Tibial nerve (tissue), 4 donors: ENCODE results near the gene SINHCAF. TPM values are rescaled to one million over a fixed set of nuclear protein-coding genes. Genes with fewer than 3 reads are reported as not detected.

Experiments
- DNase-seq, 2 donors: peaks; one replicate each; pipeline ENCODE4 v3.0.0-alpha.2; 2019; ENCODE audit warnings: low spot score in 2 of 2
- H3K27ac ChIP-seq, 4 donors: fragments of 200-600 bp; sonication (generic) in 3 of 4; one replicate each; pipeline ENCODE4 v1.5.1; 2017 to 2019; ENCODE audit warnings: mild to moderate bottlenecking in 1 of 4
- H3K27me3 ChIP-seq, 2 donors: fragments of 200-600 bp; sonication (generic) in 1 of 2; one replicate each; pipeline versions ENCODE4 v1.5.1 to v1.6.0; 2017 to 2019
- H3K36me3 ChIP-seq, 3 donors: fragments of 200-600 bp; sonication (generic); one replicate each; pipeline ENCODE4 v1.5.1; 2018 to 2019
- H3K4me1 ChIP-seq, 4 donors: fragments of 200-600 bp; sonication (generic) in 3 of 4; one replicate each; pipeline ENCODE4 v1.5.1; 2017 to 2019
- H3K4me3 ChIP-seq, 4 donors: fragments of 200-600 bp; sonication (generic) in 3 of 4; one replicate each; pipeline ENCODE4 v1.5.1; 2017 to 2019; ENCODE audit warnings: mild to moderate bottlenecking in 1 of 4, moderate library complexity in 1 of 4
- H3K9me3 ChIP-seq, 4 donors: fragments of 200-600 bp; sonication (generic) in 3 of 4; one replicate each; pipeline ENCODE4 v1.5.1; 2017 to 2019
- CTCF ChIP-seq, 5 experiments: fragments of 200-600 bp in 3 of 5; fragments of 450-650 bp in 2 of 5; sonication (generic) in 3 of 5; IDR thresholded peaks; one replicate each; pipeline ENCODE4 v1.5.1; 2016 to 2019; ENCODE audit warnings: antibody characterized with exemption in 5 of 5, mild to moderate bottlenecking in 3 of 5, moderate library complexity in 2 of 5
- EP300 ChIP-seq, 2 donors: sonication (generic); formaldehyde crosslinking; IDR thresholded peaks; one replicate each; pipeline ENCODE4 v1.6.1; 2017; ENCODE audit warnings: antibody characterized with exemption in 2 of 2, mild to moderate bottlenecking in 1 of 2
- POLR2A ChIP-seq, 2 donors: fragments of 450-650 bp; IDR thresholded peaks; one replicate each; pipeline ENCODE4 v1.6.1; 2017; ENCODE audit warnings: antibody characterized with exemption in 2 of 2, mild to moderate bottlenecking in 2 of 2, moderate library complexity in 2 of 2
- WGBS, 2 donors: methylation state at CpG; one replicate each; pipeline ENCODE4 v1.1.5; 2018; 5-methylcytosine and 5-hydroxymethylcytosine counted together
- total RNA-seq, 4 donors: library from RNA; depleted of rRNA; stranded (reverse); fragments of >200 nt; gene quantifications; one replicate each; pipeline ENCODE4 v1.1.0, GENCODE V29; 2016

Gene SINHCAF
- total RNA-seq, 4 donors from 2014 or later = 7.5 to 18.6 (median 10.5) TPM

DNA sequence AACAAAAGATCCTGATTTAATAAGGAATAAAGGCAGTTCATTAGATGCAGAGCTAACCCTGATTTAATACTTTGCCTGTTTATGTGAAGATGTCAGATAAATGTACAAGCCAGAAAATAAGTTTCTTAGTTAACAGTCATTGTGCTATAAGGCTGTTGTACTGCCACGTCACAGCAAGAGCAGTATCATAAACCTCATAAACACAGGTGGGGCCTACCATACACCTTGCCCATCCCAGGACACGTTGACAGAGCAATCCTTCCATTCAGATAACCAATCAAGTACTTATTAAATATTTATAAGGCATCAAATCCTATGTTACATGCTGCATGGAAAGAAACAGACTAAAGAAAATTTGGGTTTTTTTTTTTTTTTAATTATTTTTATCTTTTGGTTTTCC lies 36.5 kb downstream of the SINHCAF start:
- H3K9me3 ChIP-seq = peaks cover 0 to 1% (median 0%) of the 10 kb centered on the region in 4 donors
- H3K36me3 ChIP-seq = peaks cover 0 to 84% (median 3%) of the 10 kb centered on the region in 3 donors
- 87% methylated on average over 2 of the region's 2 CpGs for WGBS, 2 donors
- no peaks in the 10 kb centered on the region for H3K27me3 ChIP-seq
- TF ChIP-seq CTCF (IDR thresholded peaks at IDR 0.05) (no peak), EP300 (IDR thresholded peaks at IDR 0.05) (no peak), POLR2A (IDR thresholded peaks at IDR 0.05) (no peak)
- no peak overlapping the region for H3K4me3 ChIP-seq
- no peak for DNase-seq
- no peak overlapping the region for H3K27ac ChIP-seq
- H3K4me1 ChIP-seq = no peaks in the 10 kb centered on the region

DNA sequence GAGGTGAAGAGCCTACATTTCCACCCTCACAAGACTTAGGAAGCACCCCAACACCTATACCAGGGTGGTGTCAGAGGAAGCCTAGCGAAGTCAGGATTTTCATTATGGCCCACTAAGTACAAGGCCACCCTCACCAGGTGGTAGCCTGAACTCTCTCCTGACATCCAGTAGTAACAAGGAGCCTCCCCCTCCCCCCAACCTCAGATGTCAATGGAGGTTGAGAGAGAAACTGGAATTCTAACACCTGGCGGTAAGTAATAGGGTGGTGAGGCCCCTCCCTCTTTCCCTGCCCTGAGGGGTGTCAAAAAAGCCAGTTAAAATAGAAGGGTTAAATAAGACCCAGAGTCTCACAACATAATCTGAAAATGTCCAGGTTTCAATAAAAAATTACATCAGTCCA lies 37.6 kb downstream of the SINHCAF start:
- no peak overlapping the region for H3K4me3 ChIP-seq
- H3K36me3 ChIP-seq = peaks cover 0 to 90% (median 3%) of the 10 kb centered on the region in 3 donors
- no peak for DNase-seq
- H3K4me1 ChIP-seq = no peaks in the 10 kb centered on the region
- WGBS, 2 donors = 100% methylated on average over 2 of the region's 2 CpGs
- no peaks in the 10 kb centered on the region for H3K27me3 ChIP-seq
- H3K27ac ChIP-seq = no peak overlapping the region
- TF ChIP-seq POLR2A (IDR thresholded peaks at IDR 0.05) (no peak), EP300 (IDR thresholded peaks at IDR 0.05) (no peak), CTCF (IDR thresholded peaks at IDR 0.05) (no peak)
- peaks cover 0 to 2% (median 0%) of the 10 kb centered on the region in 4 donors for H3K9me3 ChIP-seq

DNA sequence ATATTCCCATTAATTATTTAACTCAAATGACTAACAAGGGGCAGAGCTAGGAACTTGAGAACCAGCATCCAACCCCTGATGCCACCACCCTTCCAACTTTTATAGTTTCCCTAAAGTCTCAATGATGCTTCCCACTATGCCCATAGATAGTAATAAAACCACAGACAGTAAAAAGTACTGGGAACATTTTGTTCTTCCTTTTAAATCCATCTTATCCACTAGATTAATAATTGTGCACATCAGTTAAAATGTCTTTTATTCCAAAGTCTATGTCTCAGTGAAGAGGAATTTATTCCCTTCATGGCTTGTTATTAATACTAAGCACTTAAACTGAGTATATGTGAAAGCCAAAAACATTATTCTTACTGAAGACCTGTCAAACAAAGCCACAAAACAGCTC lies 45.8 kb downstream of the SINHCAF start:
- TF ChIP-seq POLR2A (IDR thresholded peaks at IDR 0.05) = no peak
- TF ChIP-seq EP300 (IDR thresholded peaks at IDR 0.05) = no peak
- no peak for TF ChIP-seq CTCF (IDR thresholded peaks at IDR 0.05)
- Histone ChIP-seq H3K36me3 (peaks cover 0 to 43% (median 0%) of the 10 kb centered on the region in 3 donors), H3K27me3 (no peaks in the 10 kb centered on the region), H3K4me3 (no peak overlapping the region), H3K4me1 (no peaks in the 10 kb centered on the region), H3K27ac (no peak overlapping the region), H3K9me3 (peaks cover 0 to 2% (median 0%) of the 10 kb centered on the region in 4 donors)
- DNase-seq = no peak

GRCh38 chr12:31279390-31279924 lies 46.5 kb downstream of the SINHCAF start:
- TF ChIP-seq POLR2A (IDR thresholded peaks at IDR 0.05) = no peak
- TF ChIP-seq EP300 (IDR thresholded peaks at IDR 0.05) = no peak
- TF ChIP-seq CTCF (IDR thresholded peaks at IDR 0.05) = no peak
- peaks cover 0 to 1% (median 0%) of the 10 kb centered on the region in 4 donors for H3K9me3 ChIP-seq
- DNase-seq = no peak
- no peaks in the 10 kb centered on the region for H3K4me1 ChIP-seq
- WGBS, 2 donors = 88 to 91% methylated on average over 8 of the region's 8 CpGs
- H3K27ac ChIP-seq = no peak overlapping the region
- peaks cover 0 to 36% (median 0%) of the 10 kb centered on the region in 3 donors for H3K36me3 ChIP-seq
- no peak overlapping the region for H3K4me3 ChIP-seq
- H3K27me3 ChIP-seq = no peaks in the 10 kb centered on the region

DNA sequence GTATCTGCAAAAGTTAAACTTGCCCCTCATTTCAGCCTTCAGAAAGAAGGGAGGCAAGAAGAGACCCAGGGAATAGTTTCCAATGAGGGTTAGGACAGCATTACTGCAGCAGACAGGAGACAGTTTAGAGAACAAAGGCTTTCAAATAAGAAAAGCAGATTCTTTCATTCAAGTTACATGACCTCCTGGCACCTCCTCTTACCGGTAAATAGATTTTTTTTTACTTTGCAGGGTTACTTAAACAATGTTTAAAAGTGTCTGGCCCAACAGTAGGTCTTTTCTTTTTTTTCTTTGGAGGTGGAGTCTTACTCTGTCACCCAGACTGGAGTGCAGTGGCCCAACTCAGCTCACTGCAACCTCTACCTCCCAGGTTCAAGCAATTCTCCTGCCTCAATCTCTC lies 47.1 kb downstream of the SINHCAF start:
- DNase-seq = no peak
- H3K27me3 ChIP-seq = no peaks in the 10 kb centered on the region
- H3K9me3 ChIP-seq = no peaks in the 10 kb centered on the region
- 34 to 44% methylated on average over 1 of the region's 1 CpG for WGBS, 2 donors
- TF ChIP-seq CTCF (IDR thresholded peaks at IDR 0.05) (no peak), POLR2A (IDR thresholded peaks at IDR 0.05) (no peak), EP300 (IDR thresholded peaks at IDR 0.05) (no peak)
- H3K4me1 ChIP-seq = no peaks in the 10 kb centered on the region
- peaks cover 0 to 30% (median 0%) of the 10 kb centered on the region in 3 donors for H3K36me3 ChIP-seq
- no peak overlapping the region for H3K27ac ChIP-seq
- H3K4me3 ChIP-seq = no peak overlapping the region
